ENCODE measurements around the gene THUMPD3.

- no peak for TF ChIP-seq CTCF (IDR thresholded peaks at IDR 0.05 in 4 of 5, conservative IDR thresholded peaks at IDR 0.05 in 1 of 5)
- no peak for TF ChIP-seq POLR2A (IDR thresholded peaks at IDR 0.05)
Measured at GRCh38 chr3:9388142-9388541, 25.3 kb downstream of the THUMPD3 start.
